Astrocyte (in vitro differentiated cells and primary cell): ENCODE data around the gene C12orf50. TPM values are rescaled to one million over a fixed set of nuclear protein-coding genes. Genes with fewer than 3 reads are reported as not detected.

ENCODE experiments used
- DNase-seq: peaks from one replicate; pipeline ENCODE4 v3.0.0-alpha.2; 2010; ENCODE audit warnings: low read depth
- FAIRE-seq: peaks from 2 replicates; lab custom pipeline; 2011; peaks lifted over from hg19 to GRCh38; lab: Jason Lieb, UNC
- H2AFZ ChIP-seq: 2 replicates; pipeline ENCODE4 v1.6.0; 2012; ENCODE audit warnings: low read depth, low read length, inconsistent platforms
- H3K27ac ChIP-seq: 2 replicates; pipeline ENCODE4 v1.5.1; 2011; ENCODE audit warnings: low read depth, low read length, inconsistent platforms
- H3K27me3 ChIP-seq: 2 replicates; pipeline ENCODE4 v1.6.0; 2011; ENCODE audit warnings: low read length, inconsistent platforms; ENCODE audit not compliant: insufficient read depth
- H3K36me3 ChIP-seq: 2 replicates; pipeline ENCODE4 v1.5.1; 2011; ENCODE audit warnings: low read length, inconsistent platforms; ENCODE audit not compliant: insufficient read depth
- H3K4me1 ChIP-seq: 2 replicates; pipeline ENCODE4 v1.5.1; 2011; ENCODE audit warnings: low read length, inconsistent platforms; ENCODE audit not compliant: insufficient read depth
- H3K4me2 ChIP-seq: 2 replicates; pipeline ENCODE4 v1.6.0; 2012; ENCODE audit warnings: low read length, inconsistent platforms
- H3K4me3 ChIP-seq: 2 replicates; pipeline ENCODE4 v1.5.1; 2011; ENCODE audit warnings: low read depth, mild to moderate bottlenecking, low read length, inconsistent platforms; ENCODE audit not compliant: insufficient read depth
- H3K79me2 ChIP-seq: 2 replicates; pipeline ENCODE4 v1.6.0; 2012; ENCODE audit warnings: mild to moderate bottlenecking, low read length, inconsistent platforms; ENCODE audit not compliant: insufficient read depth
- H3K9ac ChIP-seq: 2 replicates; pipeline ENCODE4 v1.6.0; 2012; ENCODE audit warnings: mild to moderate bottlenecking, low read length, inconsistent platforms
- H3K9me3 ChIP-seq: 2 replicates; pipeline ENCODE4 v1.5.1; 2012; ENCODE audit warnings: low read depth, mild to moderate bottlenecking, low read length, inconsistent platforms; ENCODE audit not compliant: insufficient read depth
- H4K20me1 ChIP-seq: 2 replicates; pipeline ENCODE4 v1.6.0; 2012; ENCODE audit warnings: low read length, inconsistent platforms; ENCODE audit not compliant: insufficient read depth
- H3K27ac Mint-ChIP-seq: one replicate; pipeline ENCODE4 v1.8.0; 2021; ENCODE audit warnings: mild to moderate bottlenecking, mixed read lengths; ENCODE audit not compliant: unreplicated experiment
- H3K27me3 Mint-ChIP-seq: one replicate; pipeline ENCODE4 v1.8.0; 2021; ENCODE audit warnings: low read depth, mixed read lengths; ENCODE audit not compliant: unreplicated experiment
- H3K36me3 Mint-ChIP-seq: one replicate; pipeline ENCODE4 v1.8.0; 2021; ENCODE audit warnings: low read depth, mixed read lengths; ENCODE audit not compliant: unreplicated experiment
- H3K4me1 Mint-ChIP-seq: one replicate; pipeline ENCODE4 v1.8.0; 2021; ENCODE audit warnings: low read depth, mixed read lengths; ENCODE audit not compliant: unreplicated experiment
- H3K4me3 Mint-ChIP-seq: one replicate; pipeline ENCODE4 v1.8.0; 2021; ENCODE audit warnings: mild to moderate bottlenecking, moderate library complexity, mixed read lengths; ENCODE audit not compliant: unreplicated experiment
- H3K9me3 Mint-ChIP-seq: one replicate; pipeline ENCODE4 v1.8.0; 2021; ENCODE audit warnings: mild to moderate bottlenecking, mixed read lengths; ENCODE audit not compliant: unreplicated experiment
- CTCF ChIP-seq: IDR thresholded peaks from 2 replicates; pipeline ENCODE4 v1.5.1; 2011; ENCODE audit warnings: low read depth, mild to moderate bottlenecking, inconsistent platforms, low read length, moderate library complexity; ENCODE audit not compliant: insufficient read depth
- EZH2 ChIP-seq: IDR thresholded peaks from 2 replicates; pipeline ENCODE4 v1.6.1; 2012; ENCODE audit warnings: mild to moderate bottlenecking, low read length, inconsistent platforms; ENCODE audit not compliant: insufficient read depth
- total RNA-seq: library from RNA; stranded (reverse); gene quantifications from 2 replicates; pipeline ENCODE4 v1.2.1, GENCODE V29; 2021

Gene C12orf50
- total RNA-seq, 1 donor from 2014 or later: not detected

GRCh38 chr12:87975879-87976278 lies 53.3 kb downstream of the C12orf50 start:
- H3K9me3 ChIP-seq: no peaks in the 10 kb centered on the region
- TF ChIP-seq CTCF (no peak), EZH2 (no peak)
- Mint-ChIP-seq H3K27me3 (no peaks in the 10 kb centered on the region), H3K27ac (no peak overlapping the region), H3K4me1 (no peaks in the 10 kb centered on the region), H3K36me3 (no peaks in the 10 kb centered on the region), H3K9me3 (peaks cover 10% of the 10 kb centered on the region), H3K4me3 (no peak overlapping the region)
- H3K27ac ChIP-seq: no peak overlapping the region
- no peaks in the 10 kb centered on the region for H4K20me1 ChIP-seq
- H3K36me3 ChIP-seq: no peaks in the 10 kb centered on the region
- H3K9ac ChIP-seq: no peak overlapping the region
- FAIRE-seq (no peak), DNase-seq (no peak)
- H3K4me1 ChIP-seq: no peaks in the 10 kb centered on the region
- no peaks in the 10 kb centered on the region for H3K27me3 ChIP-seq
- no peaks in the 10 kb centered on the region for H3K79me2 ChIP-seq
- no peak overlapping the region for H3K4me3 ChIP-seq
- no peak overlapping the region for H2AFZ ChIP-seq
- no peak overlapping the region for H3K4me2 ChIP-seq

GRCh38 chr12:87967871-87968270 lies 61.3 kb downstream of the C12orf50 start:
- FAIRE-seq: no peak
- no peaks in the 10 kb centered on the region for H3K27me3 ChIP-seq

More at GRCh38 chr12:87967871-87968270, 61.3 kb downstream of the C12orf50 start:
- no peaks in the 10 kb centered on the region for H3K27me3 Mint-ChIP-seq
- no peaks in the 10 kb centered on the region for H3K79me2 ChIP-seq
- no peak overlapping the region for H3K27ac Mint-ChIP-seq
- peaks cover 3% of the 10 kb centered on the region for H3K9me3 Mint-ChIP-seq
- no peak overlapping the region for H3K4me3 Mint-ChIP-seq
- H3K9ac ChIP-seq: no peak overlapping the region
- H3K4me3 ChIP-seq: no peak overlapping the region
- no peak overlapping the region for H3K27ac ChIP-seq
- no peak for TF ChIP-seq CTCF
- TF ChIP-seq EZH2: no peak
- DNase-seq: no peak
- no peak overlapping the region for H2AFZ ChIP-seq
- no peaks in the 10 kb centered on the region for H4K20me1 ChIP-seq
- no peaks in the 10 kb centered on the region for H3K4me1 Mint-ChIP-seq
- no peaks in the 10 kb centered on the region for H3K36me3 Mint-ChIP-seq
- no peaks in the 10 kb centered on the region for H3K36me3 ChIP-seq
- H3K4me1 ChIP-seq: no peaks in the 10 kb centered on the region
- H3K9me3 ChIP-seq: no peaks in the 10 kb centered on the region
- no peak overlapping the region for H3K4me2 ChIP-seq
